Type B pancreatic cell (in vitro differentiated cells): ENCODE results near the gene RINL. TPM values are rescaled to one million over a fixed set of nuclear protein-coding genes. Genes with fewer than 3 reads are reported as not detected.
"Not testable (repeated sequence)": the region's sequence is repeated elsewhere in the genome, so short reads cannot be mapped to it uniquely, and the experiment has no call there.

Experiments used
- DNase-seq: peaks from one replicate; pipeline ENCODE4 v3.0.0; 2021; ENCODE audit warnings: mixed read lengths; ENCODE audit not compliant: unreplicated experiment; ENCODE audit errors: extremely low spot score
- H3K27ac Mint-ChIP-seq: 2 replicates; pipeline ENCODE4 v1.8.0; 2021; ENCODE audit warnings: mild to moderate bottlenecking, mixed read lengths
- H3K27me3 Mint-ChIP-seq: 2 replicates; pipeline ENCODE4 v1.8.0; 2021; ENCODE audit warnings: mixed read lengths
- H3K36me3 Mint-ChIP-seq: 2 replicates; pipeline ENCODE4 v1.8.0; 2021; ENCODE audit warnings: mixed read lengths
- H3K4me1 Mint-ChIP-seq: one replicate; pipeline ENCODE4 v1.8.0; 2021; ENCODE audit warnings: mixed read lengths; ENCODE audit not compliant: unreplicated experiment
- H3K4me3 Mint-ChIP-seq: 2 replicates; pipeline ENCODE4 v1.8.0; 2021; ENCODE audit warnings: mild to moderate bottlenecking, mixed read lengths
- H3K9me3 Mint-ChIP-seq: 2 replicates; pipeline ENCODE4 v1.8.0; 2021; ENCODE audit warnings: mixed read lengths
- total RNA-seq: library from RNA; stranded (reverse); gene quantifications from 2 replicates; pipeline ENCODE4 v1.2.1, GENCODE V29; 2021; ENCODE audit warnings: low replicate concordance
- TF ChIP-seq, protein P1 (sequence below): fragments of 200-600 bp; sonication (generic); conservative IDR thresholded peaks from 2 replicates; pipeline ENCODE4 v1.5.0; 2021; ENCODE audit warnings: antibody characterized with exemption, mild to moderate bottlenecking

Gene RINL
- total RNA-seq, 1 donor from 2014 or later: 3.4 TPM

DNA sequence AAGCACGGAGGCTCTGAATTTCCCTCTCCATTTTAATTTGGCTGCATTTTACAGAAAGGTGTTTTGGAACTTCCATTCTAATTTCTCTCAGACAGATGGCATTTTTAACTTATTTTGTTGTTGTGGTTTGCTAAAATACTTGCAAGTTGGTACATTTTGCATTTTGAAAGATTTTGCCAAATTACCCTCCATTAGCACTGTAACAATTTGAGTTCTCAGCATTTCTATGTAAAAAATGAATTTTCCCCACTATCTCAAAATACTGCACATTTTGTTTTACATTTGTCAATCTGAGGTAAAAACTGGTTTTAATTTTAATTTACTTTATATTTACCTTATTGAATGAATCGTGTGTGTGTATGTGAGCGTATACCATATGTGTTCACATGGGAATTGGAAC is 21.3 kb downstream of the RINL start:
- Mint-ChIP-seq H3K9me3 (no peaks in the 10 kb centered on the region), H3K4me1 (peaks cover 19% of the 10 kb centered on the region), H3K27ac (no peak overlapping the region), H3K36me3 (no peaks in the 10 kb centered on the region), H3K27me3 (no peaks in the 10 kb centered on the region), H3K4me3 (peak overlapping the region; percentile 54)
- TF ChIP-seq, protein P1, sequence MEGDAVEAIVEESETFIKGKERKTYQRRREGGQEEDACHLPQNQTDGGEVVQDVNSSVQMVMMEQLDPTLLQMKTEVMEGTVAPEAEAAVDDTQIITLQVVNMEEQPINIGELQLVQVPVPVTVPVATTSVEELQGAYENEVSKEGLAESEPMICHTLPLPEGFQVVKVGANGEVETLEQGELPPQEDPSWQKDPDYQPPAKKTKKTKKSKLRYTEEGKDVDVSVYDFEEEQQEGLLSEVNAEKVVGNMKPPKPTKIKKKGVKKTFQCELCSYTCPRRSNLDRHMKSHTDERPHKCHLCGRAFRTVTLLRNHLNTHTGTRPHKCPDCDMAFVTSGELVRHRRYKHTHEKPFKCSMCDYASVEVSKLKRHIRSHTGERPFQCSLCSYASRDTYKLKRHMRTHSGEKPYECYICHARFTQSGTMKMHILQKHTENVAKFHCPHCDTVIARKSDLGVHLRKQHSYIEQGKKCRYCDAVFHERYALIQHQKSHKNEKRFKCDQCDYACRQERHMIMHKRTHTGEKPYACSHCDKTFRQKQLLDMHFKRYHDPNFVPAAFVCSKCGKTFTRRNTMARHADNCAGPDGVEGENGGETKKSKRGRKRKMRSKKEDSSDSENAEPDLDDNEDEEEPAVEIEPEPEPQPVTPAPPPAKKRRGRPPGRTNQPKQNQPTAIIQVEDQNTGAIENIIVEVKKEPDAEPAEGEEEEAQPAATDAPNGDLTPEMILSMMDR: no peak
- no peak for DNase-seq

DNA sequence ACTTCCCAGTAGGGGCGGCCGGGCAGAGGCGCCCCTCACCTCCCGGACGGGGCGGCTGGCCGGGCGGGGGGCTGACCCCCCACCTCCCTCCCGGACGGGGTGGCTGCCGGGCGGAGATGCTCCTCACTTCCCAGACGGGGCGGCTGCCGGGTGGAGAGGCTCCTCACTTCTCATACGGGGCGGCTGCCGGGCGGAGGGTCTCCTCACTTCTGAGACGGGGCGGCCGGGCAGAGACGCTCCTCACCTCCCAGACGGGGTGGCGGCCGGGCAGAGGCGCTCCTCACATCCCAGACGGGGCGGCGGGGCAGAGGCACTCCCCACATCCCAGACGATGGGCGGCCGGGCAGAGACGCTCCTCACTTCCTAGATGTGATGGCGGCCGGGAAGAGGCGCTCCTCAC is 22.3 kb downstream of the RINL start:
- not testable (repeated sequence) for H3K27me3 Mint-ChIP-seq, H3K9me3 Mint-ChIP-seq, DNase-seq, H3K4me3 Mint-ChIP-seq, H3K36me3 Mint-ChIP-seq, H3K27ac Mint-ChIP-seq
- peaks cover 16% of the 10 kb centered on the region for H3K4me1 Mint-ChIP-seq

DNA sequence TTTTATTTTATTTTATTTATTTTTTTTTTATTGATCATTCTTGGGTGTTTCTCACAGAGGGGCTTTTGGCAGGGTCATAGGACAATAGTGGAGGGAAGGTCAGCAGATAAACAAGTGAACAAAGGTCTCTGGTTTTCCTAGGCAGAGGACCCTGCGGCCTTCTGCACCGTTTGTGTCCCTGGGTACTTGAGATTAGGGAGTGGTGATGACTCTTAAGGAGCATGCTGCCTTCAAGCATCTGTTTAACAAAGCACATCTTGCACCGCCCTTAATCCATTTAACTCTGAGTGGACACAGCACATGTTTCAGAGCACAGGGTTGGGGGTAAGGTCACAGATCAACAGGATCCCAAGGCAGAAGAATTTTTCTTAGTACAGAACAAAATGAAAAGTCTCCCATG is 23.1 kb downstream of the RINL start:
- not testable (repeated sequence) for H3K27me3 Mint-ChIP-seq, H3K9me3 Mint-ChIP-seq, H3K27ac Mint-ChIP-seq, DNase-seq, H3K4me3 Mint-ChIP-seq, H3K36me3 Mint-ChIP-seq
- peaks cover 15% of the 10 kb centered on the region for H3K4me1 Mint-ChIP-seq

DNA sequence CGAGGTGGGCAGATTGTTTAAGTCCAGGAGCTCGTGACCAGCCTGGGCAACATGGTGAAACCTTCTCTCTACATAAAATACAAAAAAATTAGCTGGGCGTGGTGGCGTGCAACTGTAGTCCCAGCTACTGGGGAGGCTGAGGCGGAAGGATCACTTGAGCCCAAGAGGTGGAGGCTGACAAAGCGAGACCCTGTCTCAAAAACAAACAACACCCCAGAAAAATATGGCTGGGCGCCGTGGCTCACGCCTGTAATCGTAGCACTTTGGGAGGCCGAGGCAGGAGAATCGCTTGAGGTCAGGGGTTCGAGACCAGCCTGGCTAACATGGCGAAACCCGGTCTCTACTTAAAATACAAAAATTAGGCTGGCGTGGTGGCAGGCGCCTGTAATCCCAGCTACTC is 24.9 kb downstream of the RINL start:
- TF ChIP-seq, protein P1: no peak
- Mint-ChIP-seq H3K4me3 (peak overlapping the region; percentile 95), H3K27ac (peak overlapping the region; percentile 96), H3K27me3 (no peaks in the 10 kb centered on the region), H3K9me3 (no peaks in the 10 kb centered on the region), H3K36me3 (peaks cover 9% of the 10 kb centered on the region), H3K4me1 (peaks cover 11% of the 10 kb centered on the region)
- no peak for DNase-seq

DNA sequence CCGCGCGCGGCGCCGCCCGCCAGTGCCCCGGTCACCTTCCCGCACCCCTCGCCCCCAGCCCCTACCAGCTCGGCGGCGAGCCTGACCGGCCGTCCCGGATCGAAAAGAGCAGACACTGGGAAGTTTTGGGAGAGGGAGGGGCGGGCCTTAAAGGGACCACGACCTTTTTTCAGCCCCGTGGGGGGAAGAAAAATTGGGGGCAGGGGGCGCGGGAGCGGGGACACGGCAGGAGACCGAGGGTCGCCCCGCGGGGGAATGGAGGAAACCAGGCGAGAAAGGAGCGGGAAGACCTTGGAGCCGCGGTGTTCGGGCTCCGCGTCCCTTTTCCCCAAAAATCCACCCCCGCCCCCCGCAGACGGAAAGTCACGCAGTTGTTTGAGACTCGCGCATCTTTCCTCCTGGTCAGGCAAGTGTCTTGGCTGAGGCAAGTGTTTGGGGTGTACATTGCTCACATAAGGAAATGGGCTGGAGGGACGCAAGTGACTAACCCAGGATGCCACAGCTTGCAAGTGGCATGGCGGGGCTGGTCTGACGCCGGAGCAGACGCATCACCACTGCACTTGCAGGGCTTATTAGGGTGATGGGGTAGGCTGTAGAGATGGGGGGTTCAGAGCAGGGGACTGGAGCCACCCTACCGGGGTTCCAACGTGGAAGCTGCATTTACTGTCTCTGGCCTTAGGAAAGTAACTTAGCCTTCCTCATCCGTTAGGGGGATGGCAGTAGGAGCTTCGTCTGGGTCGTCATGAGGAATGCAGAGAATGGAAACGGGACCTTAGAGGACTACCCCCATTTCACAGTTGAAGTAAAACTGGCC is 25.6 kb downstream of the RINL start:
- no peaks in the 10 kb centered on the region for H3K9me3 Mint-ChIP-seq
- peak; percentile 78 for DNase-seq
- H3K27me3 Mint-ChIP-seq: no peaks in the 10 kb centered on the region
- H3K4me1 Mint-ChIP-seq: peaks cover 17% of the 10 kb centered on the region
- peaks cover 12% of the 10 kb centered on the region for H3K36me3 Mint-ChIP-seq
- peak overlapping the region; percentile 95 for H3K4me3 Mint-ChIP-seq
- TF ChIP-seq, protein P1: no peak
- peak overlapping the region; percentile 96 for H3K27ac Mint-ChIP-seq

DNA sequence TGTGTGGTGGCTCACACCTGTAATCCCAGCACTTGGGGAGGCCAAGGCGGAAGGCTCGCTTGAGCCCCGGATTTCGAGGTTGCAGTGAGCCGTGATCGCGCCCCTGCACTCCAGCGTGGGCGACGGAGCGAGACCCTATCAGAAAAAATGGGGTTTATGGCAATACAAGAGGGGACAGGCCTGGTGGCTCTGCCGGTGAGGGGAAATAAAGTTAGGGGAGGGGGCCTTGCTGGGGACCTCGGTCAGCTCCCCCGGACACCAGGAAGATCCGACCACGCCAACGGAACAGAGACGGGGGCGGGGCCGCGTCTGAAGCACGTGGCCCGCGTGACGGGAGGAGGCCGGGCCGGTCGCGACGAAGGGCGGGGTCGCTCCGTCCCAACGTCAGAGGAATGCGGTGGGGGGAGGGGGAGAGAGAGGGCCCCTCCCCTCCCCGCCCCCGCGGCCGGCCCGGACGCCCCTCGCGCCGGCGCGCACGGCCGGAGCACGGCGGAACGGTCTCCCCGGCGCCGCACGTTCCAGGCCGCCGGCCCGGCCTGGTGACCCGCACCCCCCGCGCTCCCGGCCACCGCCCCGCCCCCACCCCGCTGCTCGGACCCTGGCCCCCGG is 26.3 kb downstream of the RINL start:
- DNase-seq: peak; percentile 95
- Mint-ChIP-seq H3K27ac (peak overlapping the region; percentile 100), H3K36me3 (peaks cover 16% of the 10 kb centered on the region), H3K27me3 (no peaks in the 10 kb centered on the region), H3K4me1 (peaks cover 18% of the 10 kb centered on the region), H3K4me3 (peak overlapping the region; percentile 97), H3K9me3 (no peaks in the 10 kb centered on the region)
- TF ChIP-seq, protein P1: no peak
